Gastroesophageal sphincter (tissue), 3 donors: ENCODE data around the gene DNAH7.

Source experiments
- CTCF ChIP-seq, 4 experiments: fragments of 200-600 bp in 2 of 4; fragments of 450-650 bp in 2 of 4; sonication (generic) in 1 of 4; IDR thresholded peaks; one replicate each; pipeline ENCODE4 v1.5.1; 2017 to 2019; ENCODE audit warnings: antibody characterized with exemption in 4 of 4, mild to moderate bottlenecking in 2 of 4, moderate library complexity in 2 of 4
- EP300 ChIP-seq: sonication (generic); formaldehyde crosslinking; IDR thresholded peaks from one replicate; pipeline ENCODE4 v1.6.1; 2017; ENCODE audit warnings: antibody characterized with exemption, mild to moderate bottlenecking
- POLR2A ChIP-seq, 2 donors: fragments of 450-650 bp; IDR thresholded peaks; one replicate each; pipeline ENCODE4 v1.6.1; 2017; ENCODE audit warnings: antibody characterized with exemption in 2 of 2, mild to moderate bottlenecking in 2 of 2, moderate library complexity in 1 of 2

GRCh38 chr2:196099916-196100315 is 31.3 kb upstream of the DNAH7 start:
- TF ChIP-seq CTCF (IDR thresholded peaks at IDR 0.05) (no peak), POLR2A (IDR thresholded peaks at IDR 0.05) (no peak), EP300 (no peak)
